GM03348 (cell line): ENCODE results near the gene VSX2.
A peak's percentile ranks its signal among the peaks of the same experiment; 100 is the strongest.

Experiments
- DNase-seq: peaks from one replicate; pipeline ENCODE4 v3.0.0; 2012; ENCODE audit warnings: low spot score

VSX2 gene

DNA sequence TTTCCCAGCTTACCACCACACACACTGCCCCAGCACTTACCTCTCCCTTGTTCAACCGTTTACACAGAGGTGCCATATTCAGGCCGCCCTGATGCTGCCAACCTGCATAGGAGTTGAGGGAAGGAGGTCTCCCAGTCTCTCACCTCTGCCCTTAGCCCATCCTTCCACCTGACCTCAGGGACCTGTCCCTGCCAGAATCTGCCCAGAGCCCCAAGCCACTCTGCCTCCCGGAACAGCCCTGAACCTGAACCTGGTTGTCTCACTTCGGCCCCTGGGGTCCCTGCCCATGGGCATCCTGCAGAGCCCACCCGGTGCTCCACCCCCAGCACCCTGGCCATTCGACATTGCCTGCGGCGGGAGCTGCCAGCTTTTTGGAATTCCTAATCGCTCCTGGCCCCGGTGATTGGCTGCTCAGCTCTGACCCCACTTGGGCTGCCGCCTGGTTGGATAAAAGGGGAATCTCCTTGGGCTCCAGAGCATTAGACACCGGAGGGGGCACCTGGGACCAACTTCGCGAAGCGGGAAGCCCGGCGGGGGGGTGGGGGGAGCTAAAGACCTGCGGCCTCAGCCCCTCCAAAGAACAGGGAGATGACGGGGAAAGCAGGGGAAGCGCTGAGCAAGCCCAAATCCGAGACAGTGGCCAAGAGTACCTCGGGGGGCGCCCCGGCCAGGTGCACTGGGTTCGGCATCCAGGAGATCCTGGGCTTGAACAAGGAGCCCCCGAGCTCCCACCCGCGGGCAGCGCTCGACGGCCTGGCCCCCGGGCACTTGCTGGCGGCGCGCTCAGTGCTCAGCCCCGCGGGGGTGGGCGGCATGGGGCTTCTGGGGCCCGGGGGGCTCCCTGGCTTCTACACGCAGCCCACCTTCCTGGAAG is at the start of gene VSX2:
Gene VSX2, plus strand, starts transcription at position 476 of the 874 bp plus-strand sequence. Its CDS starts 113 bp downstream, at position 589.
- no peak for DNase-seq

DNA sequence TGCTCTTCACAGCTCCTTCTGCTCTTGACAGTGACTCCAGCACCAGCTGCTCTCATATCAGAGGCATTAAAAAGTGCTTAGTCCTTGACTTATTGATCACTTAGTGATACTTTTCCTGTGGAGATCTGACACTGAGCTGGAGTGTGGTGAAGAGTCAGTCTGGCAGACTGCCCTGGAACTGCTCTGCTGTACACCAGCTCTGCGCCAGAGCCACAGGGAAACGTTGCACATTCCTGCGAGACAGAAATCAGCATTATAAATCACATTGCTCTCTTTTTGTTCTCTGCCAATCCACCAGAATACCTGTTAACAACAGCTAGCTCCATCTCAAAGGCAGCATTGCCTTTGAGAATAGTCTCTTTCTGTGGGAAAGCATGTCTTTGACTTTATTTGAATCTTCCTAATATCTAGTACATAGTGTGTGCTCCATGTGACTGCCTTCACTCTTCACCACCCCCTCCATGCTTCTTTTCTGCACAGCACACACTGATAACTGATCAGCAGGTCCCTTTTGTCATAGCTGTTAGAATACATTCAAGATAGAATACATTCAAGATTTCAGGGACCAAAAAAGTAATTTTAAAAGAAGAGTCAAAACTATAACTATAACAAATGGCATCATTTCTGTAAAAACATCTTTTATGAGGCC is 48.2 kb upstream of the VSX2 start:
- no peak for DNase-seq

DNA sequence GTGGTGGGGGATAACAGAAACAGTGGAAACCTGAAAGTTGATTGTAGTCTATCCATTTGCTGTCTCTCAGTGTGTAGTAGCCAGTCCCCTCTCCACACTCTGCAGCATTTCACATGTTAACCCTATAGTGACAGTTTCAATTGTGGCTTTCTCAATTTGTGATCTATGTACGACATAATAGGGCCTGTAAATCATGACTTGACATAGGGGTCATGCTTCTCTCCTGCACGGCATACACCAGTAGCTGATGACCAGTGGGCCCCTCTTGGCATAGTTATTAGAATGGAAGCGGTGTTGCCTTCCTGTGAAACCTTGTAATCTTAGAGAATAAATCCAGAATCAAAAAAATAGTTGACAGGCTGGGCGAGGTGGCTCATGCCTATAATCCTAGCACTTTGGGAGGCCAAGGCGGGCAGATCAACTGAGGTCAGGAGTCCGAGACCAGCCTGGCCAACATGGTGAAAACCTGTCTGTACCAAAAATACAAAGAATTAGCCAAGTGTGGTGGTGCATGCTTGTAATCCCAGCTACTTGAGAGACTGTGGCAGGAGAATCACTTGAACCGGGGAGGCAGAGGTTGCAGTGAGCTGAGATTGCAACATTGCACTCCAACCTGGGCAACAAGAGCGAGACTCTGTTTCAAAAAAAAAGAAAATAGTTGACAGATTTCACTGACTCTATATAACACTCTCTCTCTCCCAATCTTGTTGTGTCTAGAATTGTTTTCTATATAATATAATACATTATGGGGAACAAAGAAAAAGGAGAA is 44.6 kb upstream of the VSX2 start:
- no peak for DNase-seq

DNA sequence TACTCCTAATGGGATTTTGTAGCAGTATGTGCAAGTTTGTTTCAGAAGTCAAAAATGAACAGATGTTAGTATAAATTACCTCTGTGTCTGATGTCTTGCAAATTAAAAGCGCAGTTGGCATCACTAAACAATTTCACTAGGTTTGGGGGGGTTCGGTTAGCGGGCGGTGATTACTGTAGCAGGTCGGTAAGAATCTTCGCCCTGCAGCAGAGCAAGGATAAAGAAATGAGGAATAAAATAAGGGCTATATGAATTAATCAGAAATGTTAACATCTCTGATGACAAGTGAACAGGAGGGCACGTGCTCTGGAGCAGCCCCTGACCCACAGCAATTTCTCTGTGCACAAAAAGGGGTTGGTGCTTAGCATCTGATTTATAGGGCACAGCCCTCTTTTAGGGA is 43.6 kb upstream of the VSX2 start:
- DNase-seq: no peak

GRCh38 chr14:74198441-74199234 is 40.6 kb upstream of the VSX2 start:
- no peak for DNase-seq

- DNase-seq: no peak
Measured at GRCh38 chr14:74202113-74202512, 37.1 kb upstream of the VSX2 start.

DNA sequence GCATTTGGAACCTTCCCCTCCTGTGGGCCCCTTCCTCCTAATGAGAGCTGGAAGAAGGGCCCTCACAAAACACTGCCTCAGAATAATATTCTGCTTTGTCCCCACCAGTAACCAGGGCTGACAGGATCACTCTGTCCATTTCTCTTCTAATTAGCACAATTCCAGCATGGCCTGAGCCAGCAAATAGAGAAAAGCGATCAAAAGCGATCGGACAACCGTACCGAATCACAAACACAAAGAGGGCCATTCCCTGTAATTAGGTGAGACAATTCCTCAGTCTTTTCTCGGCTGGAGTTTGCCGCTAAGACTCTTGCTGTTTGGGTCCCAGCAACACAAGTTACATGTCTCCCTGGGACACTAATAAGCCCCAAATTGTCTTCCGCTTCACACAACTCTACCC is 35.6 kb upstream of the VSX2 start:
- no peak for DNase-seq

- DNase-seq: no peak
Measured at GRCh38 chr14:74204491-74204890, 34.8 kb upstream of the VSX2 start.

GRCh38 chr14:74205882-74206281 is 33.4 kb upstream of the VSX2 start:
- DNase-seq: no peak

- no peak for DNase-seq
Measured at GRCh38 chr14:74207943-74208342, 31.3 kb upstream of the VSX2 start.

DNA sequence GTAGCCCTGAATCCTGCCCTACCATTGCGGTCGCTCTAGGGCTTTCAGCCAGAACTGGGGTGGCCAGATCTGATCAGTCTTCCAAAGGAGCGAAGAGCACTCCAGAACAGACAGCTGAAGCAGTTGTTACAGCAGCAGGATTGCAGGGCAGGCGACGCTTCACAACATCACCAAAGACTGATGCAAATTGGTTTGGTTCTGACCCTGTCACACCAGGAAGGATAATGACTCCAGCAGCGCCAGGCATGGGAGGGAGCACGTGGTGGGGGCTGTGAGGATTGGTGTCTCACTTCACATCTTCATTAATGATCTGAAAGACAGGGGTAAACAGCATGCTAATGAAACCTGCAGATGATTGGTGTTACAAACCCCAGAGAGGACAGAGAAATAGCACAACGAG is 30.6 kb upstream of the VSX2 start:
- no peak for DNase-seq

- DNase-seq: no peak
Measured at GRCh38 chr14:74211945-74212580, 27.2 kb upstream of the VSX2 start.

DNA sequence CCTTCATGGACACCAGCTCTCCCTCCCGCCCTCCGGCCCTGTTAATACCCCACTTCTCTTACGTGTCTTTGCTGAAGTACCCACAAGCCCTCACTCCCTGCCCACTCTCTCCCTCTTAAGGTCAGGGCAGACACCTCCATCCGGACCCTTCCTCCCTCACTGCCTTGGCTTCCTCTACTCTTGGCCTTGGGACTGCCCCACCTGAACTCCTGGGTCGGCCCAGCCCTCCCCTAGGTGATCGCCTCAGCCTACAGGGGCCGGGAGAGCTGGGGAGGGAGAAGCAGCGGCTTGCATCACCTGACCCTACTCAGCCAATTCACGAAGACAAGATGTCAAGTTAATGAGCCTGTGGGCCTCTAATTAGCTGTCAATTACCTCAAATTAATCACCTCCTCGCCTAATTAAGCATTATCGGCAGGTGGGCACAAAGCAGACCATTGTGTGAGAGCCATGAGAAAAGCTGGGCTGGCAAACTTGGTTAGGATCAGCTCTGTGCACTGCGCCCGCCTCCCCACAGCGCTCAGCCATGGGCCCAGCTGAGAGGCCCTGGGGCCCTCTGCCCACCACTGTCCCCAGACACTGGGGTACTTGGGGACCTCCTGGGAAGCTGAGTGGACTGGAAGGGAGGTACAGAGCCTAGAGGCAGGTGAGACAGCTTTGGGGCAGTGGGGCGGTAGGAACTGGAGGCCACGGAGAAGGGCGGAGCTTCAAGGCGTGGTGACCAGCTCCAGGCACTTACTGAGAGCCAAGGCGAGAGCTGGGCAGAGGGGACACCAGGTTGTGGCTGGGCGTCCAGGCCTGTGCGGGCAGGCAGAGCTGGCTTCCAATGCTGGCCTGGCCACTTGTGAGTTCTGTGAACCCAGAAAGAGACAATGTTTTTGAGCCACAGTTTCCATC is 25.1 kb upstream of the VSX2 start:
- DNase-seq: no peak

GRCh38 chr14:74216671-74217070 is 22.6 kb upstream of the VSX2 start:
- DNase-seq: no peak

GRCh38 chr14:74217672-74218448 is 21.4 kb upstream of the VSX2 start:
- peak; percentile 95 for DNase-seq

DNA sequence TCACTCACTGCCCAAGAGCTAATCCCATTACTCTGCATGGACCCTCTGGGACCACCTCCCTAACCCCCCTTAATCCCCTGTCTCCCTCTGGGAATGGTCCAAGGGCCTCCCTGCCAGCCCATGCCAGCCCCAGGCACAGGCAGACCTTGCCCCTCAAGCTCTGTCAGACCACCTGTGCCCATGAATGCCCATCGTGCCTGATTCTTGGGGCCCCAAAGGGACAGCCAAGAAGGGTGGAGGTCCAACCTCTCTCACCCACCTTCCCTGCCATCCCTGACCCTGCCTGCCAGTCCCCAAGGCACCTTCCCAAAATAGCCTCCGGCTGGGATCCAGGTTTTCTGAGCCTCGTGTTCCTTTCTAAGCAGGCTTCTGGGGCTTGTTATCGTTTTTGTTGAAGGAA is 20.8 kb upstream of the VSX2 start:
- no peak for DNase-seq

- no peak for DNase-seq
Measured at GRCh38 chr14:74219277-74220205, 19.7 kb upstream of the VSX2 start.

GRCh38 chr14:74220991-74221390 is 18.3 kb upstream of the VSX2 start:
- no peak for DNase-seq
